HCT116 (cell line): ENCODE measurements around the gene BTBD2. TPM values are rescaled to one million over a fixed set of nuclear protein-coding genes. Genes with fewer than 3 reads are reported as not detected.

ENCODE experiments used
- ATAC-seq: fragments of 200-7000 bp; cut with Tn5 transposase; 2 replicates; pipeline ENCODE4 v1.9.1; 2020; ENCODE audit warnings: mild to moderate bottlenecking, moderate library complexity
- BruUV-seq: library from RNA; stranded (reverse); fragments of 400-500 nt; replicated peaks from 2 replicates; lab custom pipeline; 2021; lab: Mats Ljungman, UMichigan
- CTCF ChIA-PET: fragments of 300-600 bp; sonication (Branson Sonifier 250); formaldehyde crosslinking; loops from one replicate; lab custom pipeline; 2021; ENCODE audit warnings: antibody characterized with exemption; lab: Charles Lee
- POLR2A ChIA-PET: fragments of 300-600, 350-600 bp; sonication (Branson Sonifier 250); formaldehyde crosslinking; loops from one replicate; lab custom pipeline; 2021; ENCODE audit warnings: antibody characterized with exemption; lab: Charles Lee
- RAD21 ChIA-PET, 2 experiments: fragments of 300-600 bp; sonication (Branson Sonifier 250); formaldehyde crosslinking; loops; one replicate each; lab custom pipeline; 2023; ENCODE audit warnings: low total read pairs in 2 of 2; ENCODE audit not compliant: uncharacterized antibody in 2 of 2, unreplicated experiment in 2 of 2, low non-redundant PET in 1 of 2; lab: Charles Lee
- DNase-seq: peaks from one replicate; pipeline ENCODE4 v3.0.0-alpha.2; 2010; ENCODE audit warnings: low read depth, low spot score
- H2AFZ ChIP-seq: fragments of 200-600 bp; shearing (Covaris generic), sonication (generic); 2 replicates; pipeline ENCODE4 v1.6.1; 2017; ENCODE audit warnings: low read depth, mixed run types, mixed read lengths, antibody characterized with exemption, low read length; ENCODE audit not compliant: poor library complexity, severe bottlenecking
- H3K27ac ChIP-seq: 2 replicates; pipeline ENCODE4 v1.5.1; 2012; ENCODE audit warnings: low read depth, low read length
- H3K27me3 ChIP-seq: fragments of 200-600 bp; sonication (generic); 2 replicates; pipeline ENCODE4 v1.6.1; 2016; ENCODE audit warnings: mixed run types, low read length, mixed read lengths; ENCODE audit not compliant: insufficient read depth
- H3K36me3 ChIP-seq, 2 experiments: fragments of 200-500 bp in 1 of 2; fragments of 200-600 bp in 1 of 2; sonication (Bioruptor generic) in 1 of 2; sonication (generic) in 1 of 2; 2 replicates each; pipeline versions ENCODE4 v1.5.1 to v1.6.1; 2014 to 2016; ENCODE audit warnings: low read length in 2 of 2, inconsistent platforms in 1 of 2, mixed read lengths in 1 of 2, mixed run types in 1 of 2; ENCODE audit not compliant: insufficient read depth in 2 of 2, control insufficient read depth in 1 of 2
- H3K4me1 ChIP-seq, 2 experiments: fragments of 200-600 bp in 1 of 2; sonication (generic) in 1 of 2; 2 replicates each; pipeline versions ENCODE4 v1.5.1 to v1.6.1; 2012 to 2017; ENCODE audit warnings: low read length in 2 of 2, inconsistent platforms in 1 of 2, mild to moderate bottlenecking in 1 of 2, mixed read lengths in 1 of 2, mixed run types in 1 of 2, moderate library complexity in 1 of 2; ENCODE audit not compliant: insufficient read depth in 2 of 2, control insufficient read depth in 1 of 2
- H3K4me2 ChIP-seq: fragments of 200-600 bp; sonication (generic); 2 replicates; pipeline ENCODE4 v1.6.1; 2017; ENCODE audit warnings: mixed run types, low read length, mixed read lengths
- H3K4me3 ChIP-seq, 2 experiments: fragments of 200-600 bp in 1 of 2; sonication (generic) in 1 of 2; replicated peaks in 1 of 2; 2 replicates each; pipeline ENCODE4 v1.5.1; 2011 to 2016; ENCODE audit warnings: low read length in 2 of 2, control low read depth in 1 of 2, low read depth in 1 of 2, mild to moderate bottlenecking in 1 of 2, mixed read lengths in 1 of 2, mixed run types in 1 of 2
- H3K79me2 ChIP-seq: fragments of 200-600 bp; sonication (generic); 2 replicates; pipeline ENCODE4 v1.6.1; 2017; ENCODE audit warnings: mild to moderate bottlenecking, mixed run types, low read length, moderate library complexity, mixed read lengths; ENCODE audit not compliant: insufficient read depth
- H3K9ac ChIP-seq: fragments of 200-600 bp; sonication (generic); 2 replicates; pipeline ENCODE4 v1.6.1; 2016; ENCODE audit warnings: low read length, mixed read lengths
- H3K9me2 ChIP-seq: fragments of 200-600 bp; sonication (generic), shearing (Covaris generic); 2 replicates; pipeline ENCODE4 v1.6.1; 2017; ENCODE audit warnings: mixed run types, mild to moderate bottlenecking, moderate library complexity; ENCODE audit not compliant: insufficient read depth
- H3K9me3 ChIP-seq, 2 experiments: fragments of 200-500 bp in 1 of 2; fragments of 200-600 bp in 1 of 2; sonication (Bioruptor generic) in 1 of 2; sonication (generic) in 1 of 2; 2 replicates each; pipeline ENCODE4 v1.6.1; 2014 to 2017; ENCODE audit warnings: low read length in 2 of 2, mixed read lengths in 2 of 2, inconsistent platforms in 1 of 2, low read depth in 1 of 2, mild to moderate bottlenecking in 1 of 2, mixed run types in 1 of 2, moderate library complexity in 1 of 2; ENCODE audit not compliant: control insufficient read depth in 1 of 2, insufficient read depth in 1 of 2
- H4K20me1 ChIP-seq: fragments of 200-600 bp; sonication (generic), shearing (Covaris generic); 2 replicates; pipeline ENCODE4 v1.6.1; 2017; ENCODE audit warnings: mixed run types, mild to moderate bottlenecking, moderate library complexity; ENCODE audit not compliant: insufficient read depth
- ZBTB33 ChIP-seq: IDR thresholded peaks from 2 replicates; pipeline ENCODE4 v1.6.1; 2011; ENCODE audit warnings: mild to moderate bottlenecking, low read length, moderate library complexity; ENCODE audit not compliant: insufficient replicate concordance; ENCODE audit errors: extremely low read depth
- intact Hi-C: fragments of 100-400 bp; cut with micrococcal nuclease; formaldehyde crosslinking; loops from 2 replicates; pipeline ENCODE4 v1.10.0; 2022
- total RNA-seq: library from RNA; stranded (reverse); gene quantifications from one replicate; pipeline ENCODE4 v1.2.1, GENCODE V29; 2021; ENCODE audit not compliant: unreplicated experiment
- TF ChIP-seq, protein P1 (sequence below), 3 experiments: fragments of 200-600 bp in 1 of 3; sonication (generic) in 1 of 3; IDR thresholded peaks in 2 of 3; conservative IDR thresholded peaks in 1 of 3; 2 replicates each; pipeline ENCODE4 v1.5.1; 2012 to 2017; ENCODE audit warnings: low read depth in 2 of 3, low read length in 2 of 3, antibody characterized with exemption in 1 of 3, borderline replicate concordance in 1 of 3, control low read depth in 1 of 3, mild to moderate bottlenecking in 1 of 3, mixed read lengths in 1 of 3, mixed run types in 1 of 3, moderate library complexity in 1 of 3; ENCODE audit not compliant: insufficient read depth in 1 of 3

Gene BTBD2
- total RNA-seq, 1 experiment from 2014 or later, result 112 TPM

DNA sequence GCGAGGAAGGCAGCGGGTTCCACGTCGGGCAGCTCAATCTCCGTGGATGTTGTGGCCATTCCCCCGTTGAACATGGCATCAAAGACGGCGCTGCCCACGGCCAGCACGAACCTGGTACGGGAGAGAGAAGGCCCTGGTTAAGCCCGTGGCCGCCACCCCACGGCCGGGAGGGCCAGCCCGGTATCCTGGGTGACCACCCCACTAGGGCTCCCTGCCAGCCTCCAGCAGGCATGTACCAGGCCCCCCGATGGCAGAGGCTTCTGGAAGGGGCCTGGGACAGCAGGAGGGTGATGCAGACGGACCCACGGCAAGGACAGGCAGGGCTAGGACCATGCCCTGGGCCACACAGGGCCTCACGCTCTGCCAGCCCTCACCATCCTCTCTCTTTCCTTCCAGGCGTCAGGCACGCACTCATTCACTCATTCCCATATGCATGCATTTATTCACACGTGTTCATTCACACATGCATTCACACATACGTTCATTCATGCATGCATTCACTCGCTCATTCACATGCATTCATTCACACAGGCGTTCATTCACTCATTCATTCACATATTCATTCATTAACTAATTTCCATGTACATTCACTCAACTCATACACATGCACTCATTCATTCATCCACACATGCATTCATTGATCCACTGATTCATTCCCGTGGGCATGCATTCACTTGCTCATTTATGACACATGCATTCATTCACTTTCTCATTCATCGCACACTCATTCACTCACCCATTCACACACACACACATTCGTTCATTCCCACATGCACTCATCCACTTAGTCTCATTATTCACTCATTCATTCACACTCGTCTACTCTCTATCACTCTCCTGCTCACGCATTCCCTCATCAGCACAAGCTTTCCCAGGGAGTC is 17.9 kb downstream of the BTBD2 start:
- CTCF ChIA-PET, result no interaction called here
- no peak overlapping the region for H3K4me2 ChIP-seq
- peaks cover 7 to 21% of the 10 kb centered on the region in 2 experiments for H3K36me3 ChIP-seq
- H3K4me3 ChIP-seq, result no peak overlapping the region
- RAD21 ChIA-PET, result no interaction called here
- intact Hi-C loops, result no loop called here
- no peak for ATAC-seq
- TF ChIP-seq, protein P1, sequence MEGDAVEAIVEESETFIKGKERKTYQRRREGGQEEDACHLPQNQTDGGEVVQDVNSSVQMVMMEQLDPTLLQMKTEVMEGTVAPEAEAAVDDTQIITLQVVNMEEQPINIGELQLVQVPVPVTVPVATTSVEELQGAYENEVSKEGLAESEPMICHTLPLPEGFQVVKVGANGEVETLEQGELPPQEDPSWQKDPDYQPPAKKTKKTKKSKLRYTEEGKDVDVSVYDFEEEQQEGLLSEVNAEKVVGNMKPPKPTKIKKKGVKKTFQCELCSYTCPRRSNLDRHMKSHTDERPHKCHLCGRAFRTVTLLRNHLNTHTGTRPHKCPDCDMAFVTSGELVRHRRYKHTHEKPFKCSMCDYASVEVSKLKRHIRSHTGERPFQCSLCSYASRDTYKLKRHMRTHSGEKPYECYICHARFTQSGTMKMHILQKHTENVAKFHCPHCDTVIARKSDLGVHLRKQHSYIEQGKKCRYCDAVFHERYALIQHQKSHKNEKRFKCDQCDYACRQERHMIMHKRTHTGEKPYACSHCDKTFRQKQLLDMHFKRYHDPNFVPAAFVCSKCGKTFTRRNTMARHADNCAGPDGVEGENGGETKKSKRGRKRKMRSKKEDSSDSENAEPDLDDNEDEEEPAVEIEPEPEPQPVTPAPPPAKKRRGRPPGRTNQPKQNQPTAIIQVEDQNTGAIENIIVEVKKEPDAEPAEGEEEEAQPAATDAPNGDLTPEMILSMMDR (IDR thresholded peaks at IDR 0.05 in 2 of 3, conservative IDR thresholded peaks at IDR 0.05 in 1 of 3; ENCODE audit: borderline replicate concordance in 1 of 3, insufficient read depth in 1 of 3, low read depth in 2 of 3, low read length in 2 of 3), result no peak
- TF ChIP-seq ZBTB33, result no peak
- peaks cover 0 to 4% of the 10 kb centered on the region in 2 experiments; a peak in 1 of 4 replicates for H3K9me3 ChIP-seq
- no peak overlapping the region for H3K27ac ChIP-seq
- BruUV-seq, result no TSS peak
- no peaks in the 10 kb centered on the region for H3K9me2 ChIP-seq
- H3K4me1 ChIP-seq, result peaks cover 0 to 4% of the 10 kb centered on the region in 2 experiments; a peak in 1 of 4 replicates
- no peaks in the 10 kb centered on the region for H4K20me1 ChIP-seq
- no peaks in the 10 kb centered on the region for H3K79me2 ChIP-seq
- H3K9ac ChIP-seq, result no peak overlapping the region
- H2AFZ ChIP-seq, result no peak overlapping the region
- H3K27me3 ChIP-seq, result no peaks in the 10 kb centered on the region
- POLR2A ChIA-PET, result no interaction called here
- DNase-seq, result no peak
